ENCODE results near the gene PUDP.

DNA sequence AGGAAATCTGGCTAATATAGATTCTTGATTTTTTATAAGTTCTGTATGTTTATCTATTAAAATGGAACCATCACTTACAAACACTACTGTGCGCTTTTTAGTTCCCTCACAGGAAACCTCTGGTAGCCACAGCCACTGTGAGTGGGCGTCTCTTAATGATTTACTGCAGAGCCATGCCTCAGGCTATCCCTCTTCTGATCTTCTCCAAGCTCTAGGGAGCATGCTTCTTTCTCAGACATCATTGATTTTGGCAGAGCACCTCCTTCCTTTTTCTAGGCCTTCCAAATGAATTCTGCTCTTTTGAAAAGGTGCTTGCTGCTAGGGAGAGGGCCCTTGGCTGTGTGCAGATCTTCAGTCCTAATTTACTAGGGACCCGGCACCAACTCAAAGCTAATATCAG, 61.6 kb downstream of the PUDP start:
- TF ChIP-seq, protein P1, sequence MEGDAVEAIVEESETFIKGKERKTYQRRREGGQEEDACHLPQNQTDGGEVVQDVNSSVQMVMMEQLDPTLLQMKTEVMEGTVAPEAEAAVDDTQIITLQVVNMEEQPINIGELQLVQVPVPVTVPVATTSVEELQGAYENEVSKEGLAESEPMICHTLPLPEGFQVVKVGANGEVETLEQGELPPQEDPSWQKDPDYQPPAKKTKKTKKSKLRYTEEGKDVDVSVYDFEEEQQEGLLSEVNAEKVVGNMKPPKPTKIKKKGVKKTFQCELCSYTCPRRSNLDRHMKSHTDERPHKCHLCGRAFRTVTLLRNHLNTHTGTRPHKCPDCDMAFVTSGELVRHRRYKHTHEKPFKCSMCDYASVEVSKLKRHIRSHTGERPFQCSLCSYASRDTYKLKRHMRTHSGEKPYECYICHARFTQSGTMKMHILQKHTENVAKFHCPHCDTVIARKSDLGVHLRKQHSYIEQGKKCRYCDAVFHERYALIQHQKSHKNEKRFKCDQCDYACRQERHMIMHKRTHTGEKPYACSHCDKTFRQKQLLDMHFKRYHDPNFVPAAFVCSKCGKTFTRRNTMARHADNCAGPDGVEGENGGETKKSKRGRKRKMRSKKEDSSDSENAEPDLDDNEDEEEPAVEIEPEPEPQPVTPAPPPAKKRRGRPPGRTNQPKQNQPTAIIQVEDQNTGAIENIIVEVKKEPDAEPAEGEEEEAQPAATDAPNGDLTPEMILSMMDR (IDR thresholded peaks at IDR 0.05 in 8 of 11, conservative IDR thresholded peaks at IDR 0.05 in 3 of 11) = no peak
- TF ChIP-seq POLR2A (IDR thresholded peaks at IDR 0.05) = no peak

Data from spleen (tissue), 7 donors.